ENCODE measurements around the gene IFITM1. TPM values are rescaled to one million over a fixed set of nuclear protein-coding genes. Genes with fewer than 3 reads are reported as not detected.
"Not testable (repeated sequence)": the region's sequence is repeated elsewhere in the genome, so short reads cannot be mapped to it uniquely, and the experiment has no call there.

IFITM1 gene
- total RNA-seq, 1 donor from 2014 or later, result 661 TPM

GRCh38 chr11:360326-361280 is 46.8 kb downstream of the IFITM1 start:
- intact Hi-C loops (cut with micrococcal nuclease), result loop anchor here (1.0 kb wide), 1 partner anchor 110 kb away; no protein-coding TSS in a partner anchor

DNA sequence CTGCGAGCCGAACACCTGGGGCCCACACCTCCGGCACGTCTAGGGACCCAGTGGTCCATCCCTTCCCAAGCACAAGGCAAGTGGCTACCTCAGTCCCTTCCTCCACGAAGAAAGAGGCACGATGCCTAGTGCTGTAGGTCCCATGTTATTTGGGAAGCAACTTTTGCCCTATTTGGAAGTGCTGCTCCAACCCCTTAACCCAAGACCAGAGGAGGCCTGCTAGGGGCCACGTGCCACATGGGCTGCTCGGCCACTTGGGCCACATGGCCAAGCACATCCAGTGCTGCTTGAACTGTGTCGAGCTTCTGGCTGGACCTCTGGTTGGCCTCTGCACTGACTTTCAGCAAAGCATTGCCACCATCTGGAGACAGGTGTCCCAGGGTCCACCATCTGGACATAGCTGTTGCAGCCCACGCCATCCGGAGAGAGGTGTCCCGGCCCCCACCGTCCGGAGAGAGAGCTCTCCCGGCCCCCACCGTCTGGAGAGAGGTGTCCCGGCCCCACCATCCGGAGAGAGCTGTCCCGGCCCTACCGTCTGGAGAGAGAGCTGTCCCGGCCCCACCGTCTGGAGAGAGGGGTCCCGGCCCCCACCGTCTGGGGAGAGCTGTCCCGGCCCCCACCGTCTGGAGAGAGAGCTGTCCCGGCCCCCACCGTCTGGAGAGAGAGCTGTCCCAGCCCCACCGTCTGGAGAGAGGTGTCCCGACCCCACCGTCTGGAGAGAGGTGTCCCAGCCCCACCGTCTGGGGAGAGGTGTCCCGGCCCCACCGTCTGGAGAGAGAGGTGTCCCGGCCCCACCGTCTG is 49.0 kb downstream of the IFITM1 start:
- intact Hi-C loops (cut with micrococcal nuclease), result loop anchor here (1.0 kb wide), 1 partner anchor 58 kb away; no protein-coding TSS in a partner anchor

- intact Hi-C loops (cut with micrococcal nuclease), result not testable (repeated sequence)
Observed at GRCh38 chr11:363443-363805, 49.6 kb downstream of the IFITM1 start.

DNA sequence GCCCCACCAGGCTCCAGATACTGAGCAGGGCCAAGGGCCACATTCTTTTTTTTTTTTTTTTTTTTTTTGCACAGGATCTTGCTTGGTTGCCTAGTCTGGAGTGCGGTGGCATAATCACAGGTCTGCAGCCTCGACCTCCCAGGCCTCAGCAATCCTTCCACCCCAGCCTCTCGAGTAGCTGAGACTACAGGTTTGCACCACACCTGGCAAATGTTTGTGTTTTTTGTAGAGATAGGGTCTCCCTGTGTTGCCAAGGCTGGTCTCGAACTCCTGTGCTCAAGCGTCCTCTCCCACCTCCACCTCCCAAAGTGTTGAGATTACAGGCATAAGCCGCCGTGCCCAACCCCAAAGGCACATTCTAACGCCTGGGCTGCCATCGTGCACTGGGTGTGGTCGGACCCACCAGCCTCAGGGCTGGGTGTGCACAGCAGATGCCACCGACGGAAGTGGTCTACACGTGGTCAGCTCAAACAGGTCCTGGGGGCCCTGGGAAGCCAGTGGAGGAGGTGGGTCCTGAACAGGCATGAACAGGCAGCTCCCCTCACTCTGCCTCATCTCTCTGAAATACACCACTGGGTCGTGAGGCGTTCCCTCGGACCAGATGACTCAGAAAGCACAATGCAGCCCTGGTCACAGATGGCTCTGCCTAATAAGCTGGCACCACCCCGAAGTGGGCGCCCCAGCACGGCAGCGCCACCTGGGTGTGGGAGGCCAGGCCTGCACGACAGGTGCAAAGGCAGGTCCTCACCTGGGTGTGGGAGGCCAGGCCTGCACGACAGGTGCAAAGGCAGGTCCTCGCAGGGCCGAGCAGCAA is 50.3 kb downstream of the IFITM1 start:
- intact Hi-C loops (cut with micrococcal nuclease), result no loop called here

Other genes starting within 250 kb of the IFITM1 start
- gene SCGB1C1, start 121.0 kb upstream of the IFITM1 start, total RNA-seq, result not detected in 2 replicates
- 37.5 and 40.1 TPM in 2 replicates for gene BET1L, start 106.6 kb upstream of the IFITM1 start, total RNA-seq
- 114 and 127 TPM in 2 replicates for gene RIC8A, start 106.3 kb upstream of the IFITM1 start, total RNA-seq
- 12.4 and 12.8 TPM in 2 replicates for gene SIRT3, start 77.7 kb upstream of the IFITM1 start, total RNA-seq
- gene PSMD13, start 77.1 kb upstream of the IFITM1 start, total RNA-seq, result 192 and 199 TPM in 2 replicates
- 10.5 and 11.7 TPM in 2 replicates for gene NLRP6, start 35.6 kb upstream of the IFITM1 start, total RNA-seq
- 235 and 236 TPM in 2 replicates for gene PGGHG, start 24.9 kb upstream of the IFITM1 start, total RNA-seq
- gene IFITM5, start 14.5 kb upstream of the IFITM1 start, total RNA-seq, result not detected in 2 replicates
- gene IFITM2, start 6.2 kb upstream of the IFITM1 start, total RNA-seq, result 1,271 and 1,339 TPM in 2 replicates
- 7.3 and 9.1 TPM in 2 replicates for gene IFITM3, start 6.8 kb downstream of the IFITM1 start, total RNA-seq
- 0.91 and 1.9 TPM in 2 replicates for gene B4GALNT4, start 55.5 kb downstream of the IFITM1 start, total RNA-seq
- not detected in 2 replicates for gene PKP3, start 80.2 kb downstream of the IFITM1 start, total RNA-seq
- gene SIGIRR, start 101.0 kb downstream of the IFITM1 start, total RNA-seq, result 168 and 175 TPM in 2 replicates
- 77.6 and 84.4 TPM in 2 replicates for gene ANO9, start 128.0 kb downstream of the IFITM1 start, total RNA-seq
- 24.9 and 30.8 TPM in 2 replicates for gene PTDSS2, start 136.2 kb downstream of the IFITM1 start, total RNA-seq
- 89.8 and 97.3 TPM in 2 replicates for gene RNH1, start 193.2 kb downstream of the IFITM1 start, total RNA-seq
- gene HRAS, start 221.5 kb downstream of the IFITM1 start, total RNA-seq, result 57.0 and 59.3 TPM in 2 replicates
- 1.4 and 1.6 TPM in 2 replicates for gene LRRC56, start 223.5 kb downstream of the IFITM1 start, total RNA-seq
- 1.1 and 1.7 TPM in 2 replicates for gene LMNTD2, start 246.7 kb downstream of the IFITM1 start, total RNA-seq
- gene RASSF7, start 246.9 kb downstream of the IFITM1 start, total RNA-seq, result 22.4 and 23.8 TPM in 2 replicates